Measurements from ENCODE around the gene RHAG.

The RHAG gene

GRCh38 chr6:49565261-49565660 is 71.4 kb downstream of the RHAG start:
- no peak for DNase-seq

GRCh38 chr6:49564552-49564951 is 72.1 kb downstream of the RHAG start:
- no peak for DNase-seq

DNA sequence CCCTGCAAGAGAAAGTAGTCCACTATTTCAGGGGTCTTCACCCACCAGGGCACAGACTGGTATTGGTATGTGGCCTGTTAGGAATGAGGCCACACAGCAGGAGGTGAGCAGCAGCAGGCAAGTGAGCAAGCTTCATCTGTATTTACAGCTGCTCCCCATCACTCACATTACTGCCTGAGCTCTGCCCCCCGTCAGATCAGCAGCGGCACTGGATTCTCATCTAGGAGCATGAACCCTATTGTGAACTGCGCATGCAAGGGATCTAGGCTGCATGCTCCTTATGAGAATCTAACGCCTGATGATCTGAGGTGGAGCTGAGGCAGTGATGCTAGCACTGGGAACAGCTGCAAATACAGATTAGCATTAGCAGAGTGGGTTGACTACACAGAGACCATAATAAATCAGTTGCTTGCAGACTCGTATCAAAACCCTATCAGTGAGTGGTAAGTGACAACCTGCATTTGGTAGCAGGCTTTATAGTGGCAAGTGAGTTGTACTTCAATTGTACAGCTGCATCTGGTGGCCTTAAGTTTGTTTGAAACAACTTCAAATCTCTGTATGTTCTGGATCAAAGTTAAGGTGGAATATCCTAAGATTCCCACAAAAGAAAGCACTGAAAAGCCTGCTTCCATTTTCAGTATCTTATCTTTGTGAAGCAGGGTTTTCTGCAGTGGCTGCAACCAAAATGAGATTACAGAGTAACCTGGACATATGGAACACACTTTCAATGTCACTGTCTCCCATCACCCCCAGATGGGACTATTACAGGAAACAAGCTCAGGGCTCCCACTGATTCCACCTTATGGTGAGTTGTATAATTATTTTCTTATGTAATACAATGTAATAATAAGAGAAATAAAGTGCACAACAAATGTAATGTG is 73.4 kb downstream of the RHAG start:
- DNase-seq: no peak

DNA sequence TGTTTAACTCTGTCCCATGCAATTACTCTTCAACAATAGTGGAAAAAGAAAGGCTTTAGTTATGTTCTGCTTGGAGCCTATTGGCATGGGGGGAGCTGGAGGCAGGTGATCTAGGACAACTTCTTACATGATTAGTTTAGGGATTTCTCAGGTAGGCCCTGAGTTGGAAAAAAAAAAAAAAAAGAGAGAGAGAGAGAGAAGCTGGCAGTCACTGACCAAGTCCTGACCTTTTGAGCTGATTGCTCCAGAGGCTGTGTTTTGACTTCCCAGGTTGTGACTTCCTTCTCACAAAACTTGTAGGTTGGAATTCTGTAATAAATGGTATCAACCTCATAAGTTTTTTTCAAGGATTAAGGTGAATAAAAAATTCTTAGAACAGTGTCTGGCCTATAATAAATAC is 78.4 kb downstream of the RHAG start:
- DNase-seq: no peak

DNA sequence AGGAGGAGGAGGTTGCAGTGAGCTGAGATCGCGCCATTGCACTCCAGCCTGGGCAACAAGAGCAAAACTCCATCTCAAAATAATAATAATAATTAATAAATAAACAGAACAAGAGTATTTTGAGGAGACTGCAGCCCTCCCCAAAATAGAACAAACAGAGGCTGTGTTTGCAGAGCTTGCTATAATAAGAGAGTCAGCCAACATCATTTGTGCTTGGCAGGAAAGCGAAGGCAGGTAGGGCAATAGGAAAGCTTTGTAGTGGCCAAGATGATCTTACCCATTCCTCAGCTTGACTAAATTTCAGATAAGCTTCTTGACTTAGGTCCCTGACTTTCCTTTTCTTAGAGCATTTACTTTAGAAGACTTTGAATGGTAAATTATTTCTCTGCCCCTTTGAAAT is 79.5 kb downstream of the RHAG start:
- DNase-seq: no peak

DNA sequence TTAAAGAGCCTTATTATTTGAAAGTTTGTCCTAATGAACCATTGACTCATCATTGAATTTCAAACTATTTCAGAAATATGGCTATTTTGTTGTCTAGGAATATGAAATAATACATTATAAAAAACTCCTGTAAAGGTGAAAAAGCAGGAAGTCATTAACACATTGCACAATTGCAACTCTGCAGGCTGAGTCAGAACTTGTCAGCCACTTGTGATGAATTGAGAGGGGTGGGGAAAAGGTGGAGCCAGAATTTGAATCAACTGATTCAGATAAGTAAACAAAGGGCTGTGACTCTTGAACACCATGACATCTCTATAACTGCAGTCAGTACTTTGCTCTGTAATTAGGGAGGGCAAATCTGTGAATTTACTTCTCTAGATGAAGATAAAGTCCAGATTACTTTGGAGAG is 80.2 kb downstream of the RHAG start:
- no peak for DNase-seq

GRCh38 chr6:49555951-49556350 is 80.7 kb downstream of the RHAG start:
- DNase-seq: no peak

All from anterior cingulate cortex (tissue), 58 donors.